Activated CD8-positive, alpha-beta memory T cell treated with anti-CD3 and anti-CD28 coated beads, Interleukin-2, amount 50 U/mL, for 1 hour (primary cell): ENCODE measurements around the gene CAPZA1.

Experiments used
- DNase-seq: peaks from one replicate; pipeline ENCODE4 v3.0.0-alpha.2; 2020; ENCODE audit errors: extremely low read depth

Gene CAPZA1

DNA sequence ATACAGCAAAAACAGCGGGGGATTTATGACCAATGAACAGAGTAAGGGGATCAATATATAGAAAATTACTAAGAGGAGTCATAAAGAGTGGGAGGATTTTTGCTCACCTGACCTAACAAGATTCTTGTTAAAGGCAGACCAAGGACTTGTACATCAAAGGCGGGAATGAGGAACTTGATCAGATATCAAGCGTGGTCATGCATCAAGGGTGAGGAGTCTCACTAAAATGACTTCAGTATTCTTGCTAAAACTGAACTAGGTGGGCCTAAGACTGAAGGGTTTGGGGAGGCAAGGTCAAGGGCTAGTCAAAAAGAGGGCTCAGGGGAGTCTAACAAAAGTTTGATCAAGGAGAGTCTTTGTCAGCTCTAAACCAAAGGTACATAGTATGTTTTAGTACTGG is 56.9 kb downstream of the CAPZA1 start:
- DNase-seq: no peak

DNA sequence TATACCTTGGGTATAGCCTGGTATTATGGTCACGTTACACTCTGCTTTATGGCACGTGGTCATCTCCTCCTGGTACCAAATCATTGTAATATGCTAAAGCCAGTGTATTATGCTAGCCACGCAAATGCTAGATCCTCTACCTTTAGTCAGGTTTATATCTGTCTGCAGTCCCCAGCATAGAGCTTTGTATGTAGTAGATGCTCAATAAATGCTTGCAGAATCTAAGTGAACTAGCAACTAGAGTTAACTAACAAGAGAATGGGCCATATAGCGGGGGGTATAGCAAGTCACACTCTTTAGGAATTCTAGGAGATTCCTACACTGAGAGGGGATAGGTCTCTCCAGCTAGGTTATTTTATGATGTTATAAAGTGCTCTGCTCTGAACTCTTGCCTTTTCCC is 57.9 kb downstream of the CAPZA1 start:
- DNase-seq: no peak

DNA sequence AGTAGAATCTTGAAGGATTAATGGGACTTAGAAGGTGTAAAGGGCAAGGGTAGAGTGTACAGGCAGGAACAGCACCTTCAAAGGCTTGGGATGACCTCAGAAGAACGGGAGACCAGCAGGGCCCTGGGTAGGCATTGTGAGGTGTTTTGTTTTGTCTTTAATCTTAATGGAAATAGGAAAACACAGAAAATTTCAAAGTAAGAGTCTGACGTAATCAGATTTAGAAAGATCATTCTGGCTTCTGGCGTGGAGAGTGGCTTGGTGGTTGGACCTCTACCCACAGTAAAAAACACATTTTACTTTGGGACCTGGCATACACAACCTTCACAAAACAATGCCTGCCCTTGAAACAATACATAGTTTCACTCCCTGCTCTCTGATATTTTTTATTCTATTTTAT is 59.0 kb downstream of the CAPZA1 start:
- DNase-seq: no peak

DNA sequence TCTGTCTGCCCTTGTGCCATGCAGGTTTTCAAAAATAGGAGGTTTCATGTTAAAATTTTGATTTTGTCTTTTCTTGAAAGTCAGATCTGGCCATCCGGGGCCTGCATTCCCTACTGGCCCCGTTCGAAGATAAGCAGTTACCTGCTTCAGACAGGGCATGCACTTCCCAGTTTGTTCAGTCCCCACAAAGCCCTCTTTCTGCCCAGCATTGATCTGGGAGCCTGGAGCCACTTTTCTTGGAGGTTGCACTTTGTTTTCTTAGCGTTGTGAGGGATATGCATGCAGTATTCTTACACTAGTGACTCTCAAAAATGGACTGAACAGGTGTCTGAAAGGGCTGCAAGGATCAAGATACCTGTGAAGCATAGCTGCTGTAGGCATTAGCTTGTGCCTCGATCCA is 66.3 kb downstream of the CAPZA1 start:
- no peak for DNase-seq

- no peak for DNase-seq
These were observed 66.8 kb downstream of the CAPZA1 start for GRCh38 chr1:112686417-112686816.

DNA sequence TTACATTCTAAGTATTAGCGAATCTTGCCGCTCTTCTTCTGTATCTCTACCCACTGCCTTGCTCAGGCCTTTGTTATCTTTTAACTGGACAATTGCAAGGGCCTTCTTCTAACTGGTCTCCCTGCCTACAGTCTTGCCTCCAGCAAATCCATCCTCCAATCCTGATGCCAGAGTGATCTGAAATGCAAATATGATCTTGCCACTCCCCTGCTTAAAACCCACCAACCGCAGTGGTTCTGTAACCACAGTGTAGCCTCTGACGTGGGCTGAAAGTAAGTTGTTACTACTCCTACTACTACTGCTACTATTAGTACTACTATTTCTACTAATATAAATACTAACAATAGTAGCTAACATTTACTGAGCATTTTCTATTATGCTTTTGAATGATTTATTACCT is 67.2 kb downstream of the CAPZA1 start:
- DNase-seq: no peak

DNA sequence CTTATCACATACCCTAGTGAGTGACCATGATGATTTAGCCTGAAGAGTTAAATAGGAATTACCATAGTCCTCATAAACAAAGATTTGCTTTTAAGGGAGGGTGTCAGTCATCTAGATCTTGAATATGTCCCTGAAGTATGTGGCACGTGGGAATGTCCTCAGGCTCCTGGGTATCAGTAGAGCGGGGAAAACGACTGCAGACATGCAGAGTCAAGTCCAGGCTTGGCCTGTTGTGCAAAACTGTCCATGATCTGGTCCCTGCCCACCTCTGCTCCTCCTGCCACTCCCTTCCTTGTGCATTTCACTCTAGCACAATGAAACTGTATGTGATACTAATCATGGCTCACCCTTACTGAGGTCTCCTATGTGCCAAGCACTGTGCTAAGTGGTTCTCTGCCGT is 67.7 kb downstream of the CAPZA1 start:
- DNase-seq: no peak

- DNase-seq: no peak
These were observed 68.3 kb downstream of the CAPZA1 start for GRCh38 chr1:112687785-112688496.

DNA sequence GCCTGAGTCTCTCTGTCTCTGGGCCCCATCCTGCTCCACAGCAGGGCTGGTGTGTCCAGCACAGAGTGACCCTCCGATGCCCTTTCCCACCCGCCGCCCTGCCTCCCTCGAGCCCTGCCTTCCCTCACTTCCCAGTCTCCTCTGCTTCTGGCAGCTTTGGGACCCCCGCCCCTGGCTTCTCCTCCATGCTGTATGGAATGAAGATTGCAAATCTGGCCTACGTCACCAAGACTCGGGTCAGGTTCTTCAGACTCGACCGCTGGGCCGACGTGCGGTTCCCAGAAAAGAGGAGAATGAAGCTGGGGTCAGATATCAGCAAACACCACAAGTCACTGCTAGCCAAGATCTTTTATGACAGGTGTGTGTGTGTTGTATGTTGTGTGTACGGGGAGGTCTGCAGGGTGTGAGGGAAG is 69.2 kb downstream of the CAPZA1 start:
- no peak for DNase-seq

- DNase-seq: no peak
These were observed 69.7 kb downstream of the CAPZA1 start for GRCh38 chr1:112689196-112689841.

- DNase-seq: no peak
These were observed 70.2 kb downstream of the CAPZA1 start for GRCh38 chr1:112689842-112690237.

DNA sequence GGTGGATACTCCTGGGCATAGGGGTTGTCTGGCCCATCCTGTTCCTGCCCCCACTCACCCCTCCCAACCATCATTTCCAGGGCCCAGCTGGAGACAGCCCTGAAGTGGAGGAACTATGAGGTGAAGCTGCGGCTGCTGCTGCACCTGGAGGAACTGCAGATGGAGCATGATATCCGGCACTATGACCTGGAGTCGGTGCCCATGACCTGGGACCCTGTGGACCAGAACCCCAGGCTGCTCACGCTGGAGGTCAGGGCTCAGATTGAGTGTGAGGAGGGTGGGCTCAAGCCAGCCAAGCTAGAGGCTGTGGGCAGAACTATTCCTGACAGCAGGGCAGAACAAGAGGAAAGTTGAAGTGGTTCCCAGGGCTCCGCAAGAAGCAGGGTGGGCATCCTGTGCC is 73.0 kb downstream of the CAPZA1 start:
- no peak for DNase-seq

DNA sequence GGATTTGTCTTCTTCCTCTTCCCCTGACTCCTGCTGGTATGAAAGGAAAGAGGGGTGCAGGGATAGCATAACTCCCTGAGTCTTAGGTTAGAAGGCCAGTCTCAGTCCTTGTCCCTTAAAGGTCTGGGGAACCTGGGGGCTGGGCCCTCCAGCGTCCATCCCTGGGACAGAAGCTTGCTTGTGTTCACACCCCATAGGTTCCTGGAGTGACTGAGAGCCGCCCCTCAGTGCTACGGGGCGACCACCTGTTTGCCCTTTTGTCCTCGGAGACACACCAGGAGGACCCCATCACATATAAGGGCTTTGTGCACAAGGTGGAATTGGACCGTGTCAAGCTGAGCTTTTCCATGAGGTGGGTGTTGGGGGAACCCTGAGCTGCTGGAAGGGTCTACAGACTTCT is 74.2 kb downstream of the CAPZA1 start:
- no peak for DNase-seq

DNA sequence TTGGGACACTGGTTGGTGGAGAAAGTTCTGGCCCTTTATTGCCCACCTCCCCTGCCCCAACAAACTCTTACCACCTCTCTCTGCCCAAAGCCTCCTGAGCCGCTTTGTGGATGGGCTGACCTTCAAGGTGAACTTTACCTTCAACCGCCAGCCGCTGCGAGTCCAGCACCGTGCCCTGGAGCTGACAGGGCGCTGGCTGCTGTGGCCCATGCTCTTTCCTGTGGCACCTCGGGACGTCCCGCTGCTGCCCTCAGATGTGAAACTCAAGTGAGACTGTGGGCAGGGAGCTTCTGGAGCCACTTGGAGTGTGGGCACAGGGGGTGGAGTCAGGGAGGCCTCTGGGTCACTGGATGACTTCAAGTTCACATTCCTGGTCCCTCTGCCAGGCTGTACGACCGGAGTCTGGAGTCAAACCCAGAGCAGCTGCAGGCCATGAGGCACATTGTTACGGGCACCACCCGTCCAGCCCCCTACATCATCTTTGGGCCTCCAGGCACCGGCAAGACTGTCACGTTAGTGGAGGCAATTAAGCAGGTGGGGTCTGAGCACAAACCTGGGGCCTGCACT is 74.8 kb downstream of the CAPZA1 start:
- DNase-seq: no peak

DNA sequence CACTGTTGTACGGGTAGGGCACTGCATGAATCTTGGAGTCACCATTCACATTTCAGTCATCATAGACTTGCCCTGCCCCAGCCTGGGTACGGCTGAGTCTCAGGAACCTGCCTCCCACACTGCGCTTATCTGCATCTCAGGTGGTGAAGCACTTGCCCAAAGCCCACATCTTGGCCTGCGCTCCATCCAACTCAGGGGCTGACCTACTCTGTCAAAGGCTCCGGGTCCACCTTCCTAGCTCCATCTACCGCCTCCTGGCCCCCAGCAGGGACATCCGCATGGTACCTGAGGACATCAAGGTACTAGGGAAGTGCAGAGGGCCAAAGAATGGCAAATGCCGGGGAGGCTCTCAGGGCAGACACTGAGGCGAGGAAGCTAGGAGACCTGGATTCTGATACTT is 75.6 kb downstream of the CAPZA1 start:
- DNase-seq: no peak

GRCh38 chr1:112696578-112697314 is 77.1 kb downstream of the CAPZA1 start:
- DNase-seq: no peak

DNA sequence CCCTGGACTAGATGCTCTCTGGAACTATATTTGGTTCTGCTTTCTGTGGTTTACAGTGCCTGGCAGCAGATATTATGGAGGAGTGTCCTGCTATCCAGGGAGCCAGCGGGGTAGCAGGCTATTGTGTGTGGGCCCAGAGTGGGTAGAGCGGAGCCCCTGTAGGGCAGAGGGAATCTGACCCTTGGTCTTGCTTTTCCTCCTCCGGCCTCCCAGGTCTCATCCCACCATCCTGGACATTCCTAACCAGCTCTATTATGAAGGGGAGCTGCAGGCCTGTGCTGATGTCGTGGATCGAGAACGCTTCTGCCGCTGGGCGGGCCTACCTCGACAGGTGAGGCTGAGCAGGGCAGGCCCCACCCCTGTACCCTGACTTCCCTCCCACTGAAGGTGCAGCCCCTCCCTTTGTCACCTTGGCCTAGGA is 78.2 kb downstream of the CAPZA1 start:
- DNase-seq: no peak

DNA sequence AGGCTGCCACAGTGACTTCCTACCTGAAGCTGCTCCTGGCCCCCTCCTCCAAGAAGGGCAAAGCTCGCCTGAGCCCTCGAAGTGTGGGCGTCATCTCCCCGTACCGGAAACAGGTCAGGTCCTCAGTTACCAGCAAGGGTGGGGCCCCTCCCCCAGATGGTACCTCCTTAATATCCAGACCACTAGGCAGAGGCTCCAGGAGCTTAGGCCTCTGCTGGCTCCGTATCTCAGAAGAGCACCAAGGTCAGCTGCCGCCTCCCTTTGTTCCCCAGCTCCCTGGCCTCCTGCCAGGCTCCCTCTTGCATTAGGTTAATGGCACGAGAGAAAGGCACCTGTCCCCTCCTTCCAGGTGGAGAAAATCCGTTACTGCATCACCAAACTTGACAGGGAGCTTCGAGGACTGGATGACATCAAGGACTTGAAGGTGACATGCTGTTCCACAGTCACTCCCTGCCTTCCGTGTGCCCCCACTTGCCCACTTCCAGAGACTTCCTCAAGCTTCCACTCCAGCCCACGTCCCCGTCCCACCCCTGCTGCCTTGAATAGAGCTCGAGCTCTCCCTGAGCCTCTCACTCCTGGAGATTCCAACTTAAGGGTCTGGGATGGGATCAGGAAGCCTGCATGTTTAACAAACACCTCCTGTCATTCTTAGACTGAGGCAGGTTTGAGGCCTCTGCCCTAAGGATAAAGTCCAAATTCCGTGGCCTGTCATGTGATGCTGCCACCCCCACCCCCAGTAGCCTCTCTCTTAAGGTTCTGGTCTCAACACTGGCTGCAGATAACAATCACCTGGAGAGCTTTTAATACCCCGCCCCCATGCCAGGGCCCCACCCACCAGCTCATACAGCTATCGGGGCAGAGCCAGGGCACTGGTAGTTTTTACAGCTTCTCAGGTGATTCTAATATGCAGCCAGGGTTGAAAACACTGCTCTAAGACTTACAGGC is 79.0 kb downstream of the CAPZA1 start:
- DNase-seq: no peak

DNA sequence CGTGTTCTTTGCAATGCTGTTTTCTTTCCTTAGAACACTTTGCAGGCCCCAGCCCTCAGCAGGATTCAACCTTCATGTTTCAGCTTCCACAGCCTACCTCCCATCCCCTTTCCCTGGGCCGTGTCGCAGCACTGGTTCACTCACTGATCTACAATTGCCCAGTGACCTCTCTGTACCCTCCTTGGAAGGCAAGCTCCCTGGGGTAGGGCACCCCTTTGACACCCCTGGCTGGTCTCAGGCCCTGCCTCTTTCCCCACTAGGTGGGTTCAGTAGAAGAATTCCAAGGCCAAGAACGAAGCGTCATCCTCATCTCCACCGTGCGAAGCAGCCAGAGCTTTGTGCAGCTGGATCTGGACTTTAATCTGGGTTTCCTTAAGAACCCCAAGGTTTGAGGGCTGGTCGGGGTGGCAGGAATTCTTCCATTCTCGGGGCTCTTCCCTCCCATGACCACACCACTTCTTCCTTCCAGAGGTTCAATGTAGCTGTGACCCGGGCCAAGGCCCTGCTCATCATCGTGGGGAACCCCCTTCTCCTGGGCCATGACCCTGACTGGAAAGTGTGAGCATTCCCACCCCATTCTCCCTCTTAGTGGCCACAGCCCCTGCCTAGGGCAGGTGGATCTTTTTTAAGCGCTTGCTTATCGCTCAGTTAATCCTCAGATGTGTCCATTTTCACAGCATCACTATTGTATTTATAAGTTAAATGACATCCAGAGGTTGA is 80.0 kb downstream of the CAPZA1 start:
- DNase-seq: no peak

DNA sequence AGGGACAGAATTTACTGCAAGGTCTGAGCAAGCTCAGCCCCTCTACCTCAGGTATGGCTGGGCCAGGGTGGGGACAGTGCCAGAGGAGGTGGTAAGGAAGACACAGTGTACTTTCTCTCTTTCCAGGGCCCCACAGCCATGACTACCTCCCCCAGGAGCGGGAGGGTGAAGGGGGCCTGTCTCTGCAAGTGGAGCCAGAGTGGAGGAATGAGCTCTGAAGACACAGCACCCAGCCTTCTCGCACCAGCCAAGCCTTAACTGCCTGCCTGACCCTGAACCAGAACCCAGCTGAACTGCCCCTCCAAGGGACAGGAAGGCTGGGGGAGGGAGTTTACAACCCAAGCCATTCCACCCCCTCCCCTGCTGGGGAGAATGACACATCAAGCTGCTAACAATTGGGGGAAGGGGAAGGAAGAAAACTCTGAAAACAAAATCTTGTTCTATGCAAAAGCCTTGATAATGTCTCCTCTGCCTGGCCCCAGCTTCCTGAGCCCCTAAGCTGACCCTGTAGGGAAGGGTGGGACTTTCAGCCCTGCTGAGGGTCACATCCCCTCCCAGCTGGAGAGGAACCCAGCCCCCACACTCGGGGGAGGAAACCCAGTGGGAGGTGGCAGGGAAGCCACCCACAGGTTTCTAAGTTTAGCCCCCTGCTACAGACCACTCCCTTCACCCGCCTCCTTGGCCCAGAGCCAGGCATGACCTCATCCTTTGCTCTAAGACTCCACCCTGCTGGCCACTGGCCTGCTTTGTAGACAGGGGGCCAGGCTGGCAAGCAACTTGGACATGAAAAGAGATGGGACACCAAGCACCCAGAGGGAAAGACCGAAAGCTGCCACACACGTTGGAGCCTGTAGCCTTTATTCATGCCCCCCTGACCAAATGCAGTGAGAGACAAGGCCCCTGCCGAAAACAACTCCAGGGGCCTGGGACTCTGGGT is 80.9 kb downstream of the CAPZA1 start:
- DNase-seq: no peak
